Occipital lobe (tissue), 2 donors: ENCODE results near the gene SNRPD2. TPM values are rescaled to one million over a fixed set of nuclear protein-coding genes. Genes with fewer than 3 reads are reported as not detected.
"Not testable (repeated sequence)": the region's sequence is repeated elsewhere in the genome, so short reads cannot be mapped to it uniquely, and the experiment has no call there.

Source experiments
- DNase-seq: peaks from one replicate; lab custom pipeline; 2025; lab: John Stamatoyannopoulos, UW
- total RNA-seq: library from RNA; depleted of rRNA; stranded (reverse); fragments of >200 nt; gene quantifications from one replicate; pipeline ENCODE4 v1.2.3, GENCODE V29; 2014

SNRPD2 gene
- 108 TPM for total RNA-seq

GRCh38 chr19:45691516-45692186 lies at the start of gene SNRPD2:
Gene SNRPD2 (minus strand): TSS chr19:45691953. CDS start chr19:45691888, 65 bp downstream.
- peak; percentile 94 for DNase-seq

GRCh38 chr19:45739498-45740439 lies 48.0 kb upstream of the SNRPD2 start:
- DNase-seq: no peak

GRCh38 chr19:45733160-45733810 lies 41.5 kb upstream of the SNRPD2 start, which contains the start of gene MEIOSIN:
Gene MEIOSIN (plus strand): TSS chr19:45733439. CDS start chr19:45735377, 1,938 bp downstream.
- no peak for DNase-seq

GRCh38 chr19:45730368-45731288 lies 38.9 kb upstream of the SNRPD2 start, which contains the start of gene FBXO46:
Gene FBXO46 (minus strand): TSS chr19:45730896. CDS start chr19:45713495, 17,401 bp downstream.
- DNase-seq: peak; percentile 99

GRCh38 chr19:45729800-45730290 lies 38.1 kb upstream of the SNRPD2 start:
- no peak for DNase-seq

GRCh38 chr19:45728683-45729082 lies 36.9 kb upstream of the SNRPD2 start:
- DNase-seq: not testable (repeated sequence)

- not testable (repeated sequence) for DNase-seq
These were observed 28.3 kb upstream of the SNRPD2 start for GRCh38 chr19:45720065-45720464.

- no peak for DNase-seq
These were observed 26.4 kb upstream of the SNRPD2 start for GRCh38 chr19:45717983-45718650.

GRCh38 chr19:45717131-45717982 lies 25.6 kb upstream of the SNRPD2 start:
- peak; percentile 99 for DNase-seq

- DNase-seq: no peak
These were observed 24.8 kb upstream of the SNRPD2 start for GRCh38 chr19:45716359-45717130.

- DNase-seq: no peak
These were observed 23.4 kb upstream of the SNRPD2 start for GRCh38 chr19:45715139-45715538.

GRCh38 chr19:45713141-45713540 lies 21.4 kb upstream of the SNRPD2 start:
- no peak for DNase-seq

GRCh38 chr19:45712699-45713067 lies 20.9 kb upstream of the SNRPD2 start:
- no peak for DNase-seq

GRCh38 chr19:45711851-45712698 lies 20.3 kb upstream of the SNRPD2 start:
- no peak for DNase-seq

- no peak for DNase-seq
These were observed 18.8 kb upstream of the SNRPD2 start for GRCh38 chr19:45710356-45711130.

GRCh38 chr19:45705710-45706415 lies 14.1 kb upstream of the SNRPD2 start:
- no peak for DNase-seq
